Measurements from ENCODE around the gene NUP214.
"Not testable (repeated sequence)": the region's sequence is repeated elsewhere in the genome, so short reads cannot be mapped to it uniquely, and the experiment has no call there.

NUP214 gene

DNA sequence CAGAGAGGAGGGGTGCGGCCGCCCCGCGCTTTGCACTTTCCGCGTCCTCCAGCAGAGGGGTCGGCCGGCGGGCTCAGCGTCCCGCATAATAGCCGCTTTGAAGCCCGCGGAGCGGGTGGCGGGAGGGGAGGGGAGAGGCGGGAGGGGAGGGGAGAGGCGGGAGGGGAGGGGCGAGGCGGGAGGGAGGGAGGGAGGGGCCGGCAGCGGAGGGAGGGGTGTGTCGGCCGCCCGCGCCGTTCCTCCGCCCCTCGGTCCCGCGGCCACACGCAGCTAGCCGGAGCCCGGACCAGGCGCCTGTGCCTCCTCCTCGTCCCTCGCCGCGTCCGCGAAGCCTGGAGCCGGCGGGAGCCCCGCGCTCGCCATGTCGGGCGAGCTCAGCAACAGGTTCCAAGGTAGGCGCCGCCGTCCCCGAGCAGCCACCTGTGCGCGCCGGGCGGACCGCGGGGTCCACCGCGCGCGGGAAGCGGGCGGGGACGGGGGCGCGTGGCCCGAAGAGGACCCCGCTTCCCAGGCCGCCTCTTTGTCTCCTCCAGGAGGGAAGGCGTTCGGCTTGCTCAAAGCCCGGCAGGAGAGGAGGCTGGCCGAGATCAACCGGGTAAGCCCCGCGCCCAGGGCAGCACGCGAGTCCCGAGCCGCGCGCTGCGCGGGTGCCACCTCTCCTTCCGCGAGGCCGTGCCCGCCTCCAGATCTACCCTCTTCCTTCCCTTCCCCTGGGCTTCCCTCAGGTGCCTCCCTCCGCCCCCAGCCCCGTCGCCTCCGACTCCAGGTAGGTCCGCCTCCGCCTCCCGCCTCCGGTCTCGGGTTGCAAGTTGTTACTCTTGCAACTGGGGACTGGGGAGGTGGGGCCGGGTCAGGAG, 28.9 kb upstream of the NUP214 start, which contains the start of gene AIF1L:
TSS of gene AIF1L (plus strand) at position 263 of the 857 bp plus-strand sequence. CDS start at position 362, 99 bp downstream.
- in situ Hi-C loops (cut with MboI; ENCODE audit: low sequenced_read_pairs) = no loop called here

DNA sequence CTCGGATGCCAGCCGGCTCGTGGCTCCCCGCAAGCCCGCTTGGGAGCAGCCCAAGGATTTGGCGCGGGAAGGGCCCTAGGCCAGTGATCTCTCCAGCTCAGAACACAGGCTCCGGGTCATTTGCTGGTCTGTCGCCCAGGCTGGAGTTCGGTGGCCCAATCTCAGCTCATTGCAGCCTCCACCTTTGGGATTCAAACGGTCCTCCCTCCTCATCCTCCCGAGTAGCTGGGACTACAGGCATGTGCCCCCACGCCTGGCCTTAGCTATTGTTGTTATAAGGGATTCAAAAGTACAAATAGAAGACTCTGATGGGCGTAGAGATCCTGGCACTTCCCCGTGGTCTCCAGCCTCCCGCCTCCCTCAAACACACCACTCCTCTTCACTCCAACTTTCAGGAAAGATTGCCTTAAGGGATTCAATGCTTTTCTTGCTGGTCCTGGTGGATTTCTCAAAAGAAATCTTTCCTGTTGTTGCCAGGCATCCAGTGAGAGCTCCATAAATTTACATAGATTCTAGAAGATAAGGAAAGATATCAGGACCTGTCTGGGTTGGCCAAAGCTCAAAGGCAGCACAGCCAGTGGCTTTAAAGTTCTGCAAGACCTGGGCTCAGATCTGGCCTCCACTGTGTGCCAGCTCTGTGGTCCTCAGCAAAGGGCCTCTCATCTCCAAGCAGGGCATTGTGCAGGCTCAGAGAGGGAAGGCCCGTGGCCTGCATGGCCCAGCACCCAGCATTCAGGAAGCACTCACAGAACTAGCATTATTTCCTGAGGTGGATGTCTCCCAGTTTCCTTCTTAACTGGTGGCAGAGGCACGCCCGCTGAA, 28.0 kb upstream of the NUP214 start:
- in situ Hi-C loops (cut with MboI; ENCODE audit: low sequenced_read_pairs) = no loop called here

DNA sequence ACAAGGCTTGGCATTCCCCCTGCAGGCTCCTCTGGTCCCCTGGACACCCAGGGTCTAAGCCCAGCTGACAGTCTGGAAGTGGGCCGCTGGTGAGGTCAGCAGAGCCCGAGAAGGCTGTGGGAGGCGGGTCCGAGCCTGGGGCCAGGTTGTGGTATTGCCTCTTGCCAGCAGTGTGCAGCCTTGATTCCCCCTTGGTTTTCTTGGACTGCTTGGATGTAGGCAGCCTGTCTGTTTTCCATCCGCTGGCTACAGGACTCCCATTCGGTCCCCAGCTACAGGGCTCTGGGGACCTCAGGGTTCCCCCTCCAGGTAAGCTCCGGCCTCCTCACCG, 27.5 kb upstream of the NUP214 start:
- in situ Hi-C loops (cut with MboI; ENCODE audit: low sequenced_read_pairs) = no loop called here

DNA sequence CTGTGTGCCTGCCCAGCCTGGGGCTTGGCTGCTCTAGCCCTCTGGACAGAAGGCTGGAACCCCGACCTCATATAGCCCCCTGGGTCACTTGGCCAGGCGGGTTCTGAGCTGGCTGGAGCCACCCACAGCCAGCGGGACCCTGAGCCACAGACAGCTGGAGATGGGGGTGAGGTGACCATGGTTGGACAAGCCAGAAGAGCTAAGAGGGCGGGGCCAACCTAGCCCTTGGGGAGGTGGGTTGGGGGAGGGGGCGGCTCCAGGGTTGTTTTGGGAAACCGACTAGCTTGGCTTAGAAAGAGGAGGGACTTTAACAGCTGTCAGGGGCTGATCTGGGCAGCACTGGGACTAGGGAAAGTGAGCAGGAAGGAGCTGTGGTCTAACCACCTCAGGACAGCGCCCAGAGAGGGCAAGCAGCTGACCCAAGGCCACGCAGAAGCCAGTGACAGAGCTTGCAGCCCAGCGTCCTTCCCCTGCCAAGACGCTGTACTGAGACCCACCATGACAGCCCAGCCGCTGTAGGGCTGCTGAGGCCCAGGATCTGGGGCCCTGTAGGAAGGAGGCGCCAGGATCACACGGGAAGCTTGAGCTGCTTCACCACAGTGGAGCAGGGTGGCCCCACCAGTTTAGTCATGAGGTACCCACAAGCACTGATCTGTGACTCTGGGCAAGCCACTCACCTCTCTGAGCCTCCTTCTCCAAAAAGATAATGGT, 26.8 kb upstream of the NUP214 start:
- in situ Hi-C loops (cut with MboI; ENCODE audit: low sequenced_read_pairs) = no loop called here

DNA sequence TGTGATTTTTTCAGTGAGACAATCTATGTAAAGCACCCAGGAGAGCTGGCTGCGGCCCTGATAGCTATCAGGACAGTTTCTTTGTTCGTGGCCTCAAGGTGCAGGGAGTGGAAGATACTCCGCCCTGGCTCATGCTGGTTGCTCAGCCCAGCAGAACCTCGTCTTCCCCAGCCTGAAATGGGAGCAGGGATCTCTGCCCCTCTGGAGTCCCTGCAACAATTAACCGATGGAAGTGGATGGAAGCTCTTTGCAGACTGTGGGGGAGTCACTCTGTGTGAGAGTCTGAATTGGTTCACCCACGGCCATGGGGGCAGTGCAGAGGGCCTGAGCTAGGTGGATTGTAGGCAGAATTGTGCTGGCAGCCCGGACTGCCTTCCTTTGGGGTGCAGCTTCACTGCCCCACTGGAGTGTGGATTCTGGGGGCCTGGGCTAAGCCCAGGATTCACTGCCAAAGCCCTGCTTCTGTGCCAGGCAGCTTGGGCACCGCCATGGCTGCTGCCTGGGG, 26.2 kb upstream of the NUP214 start:
- in situ Hi-C loops (cut with MboI; ENCODE audit: low sequenced_read_pairs) = no loop called here

DNA sequence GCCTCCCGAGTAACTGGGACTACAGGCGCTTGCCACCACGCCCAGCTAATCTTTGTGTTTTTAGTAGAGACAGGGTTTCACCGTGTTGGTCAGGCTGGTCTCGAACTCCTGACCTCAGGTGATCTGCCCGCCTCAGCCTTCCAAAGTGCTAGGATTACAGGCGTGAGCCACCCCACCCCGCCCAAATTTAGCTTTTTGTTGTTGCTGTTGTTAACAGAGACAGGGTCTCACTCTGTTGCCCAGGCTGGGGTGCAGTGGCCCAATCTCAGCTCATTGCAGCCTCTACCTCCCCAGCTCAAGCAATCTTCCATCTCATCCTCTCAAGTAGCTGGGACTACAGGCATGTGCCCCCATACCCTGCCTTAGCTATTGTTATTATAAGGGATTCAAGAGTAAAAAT, 25.5 kb upstream of the NUP214 start:
- in situ Hi-C loops (cut with MboI; ENCODE audit: low sequenced_read_pairs) = not testable (repeated sequence)

DNA sequence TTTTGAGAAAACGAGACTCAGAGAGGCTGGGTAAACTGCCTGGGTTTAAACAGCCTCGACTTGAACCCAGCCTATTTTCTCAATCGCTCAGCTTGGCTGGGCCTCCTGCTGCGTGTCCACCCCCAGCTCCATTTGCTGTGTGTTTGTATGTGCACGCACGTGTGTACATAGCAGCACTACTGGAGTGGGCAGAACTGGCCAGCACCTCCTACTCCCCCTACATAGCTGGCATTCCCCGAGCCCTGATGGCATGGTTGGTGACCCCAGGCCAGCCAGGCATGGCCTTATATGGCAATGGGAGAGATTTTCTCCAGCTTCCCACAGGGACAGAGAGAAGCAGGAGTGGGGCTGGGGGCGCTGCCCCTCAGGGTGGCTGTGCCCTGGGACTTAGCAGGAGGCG, 24.9 kb upstream of the NUP214 start:
- in situ Hi-C loops (cut with MboI; ENCODE audit: low sequenced_read_pairs) = no loop called here

DNA sequence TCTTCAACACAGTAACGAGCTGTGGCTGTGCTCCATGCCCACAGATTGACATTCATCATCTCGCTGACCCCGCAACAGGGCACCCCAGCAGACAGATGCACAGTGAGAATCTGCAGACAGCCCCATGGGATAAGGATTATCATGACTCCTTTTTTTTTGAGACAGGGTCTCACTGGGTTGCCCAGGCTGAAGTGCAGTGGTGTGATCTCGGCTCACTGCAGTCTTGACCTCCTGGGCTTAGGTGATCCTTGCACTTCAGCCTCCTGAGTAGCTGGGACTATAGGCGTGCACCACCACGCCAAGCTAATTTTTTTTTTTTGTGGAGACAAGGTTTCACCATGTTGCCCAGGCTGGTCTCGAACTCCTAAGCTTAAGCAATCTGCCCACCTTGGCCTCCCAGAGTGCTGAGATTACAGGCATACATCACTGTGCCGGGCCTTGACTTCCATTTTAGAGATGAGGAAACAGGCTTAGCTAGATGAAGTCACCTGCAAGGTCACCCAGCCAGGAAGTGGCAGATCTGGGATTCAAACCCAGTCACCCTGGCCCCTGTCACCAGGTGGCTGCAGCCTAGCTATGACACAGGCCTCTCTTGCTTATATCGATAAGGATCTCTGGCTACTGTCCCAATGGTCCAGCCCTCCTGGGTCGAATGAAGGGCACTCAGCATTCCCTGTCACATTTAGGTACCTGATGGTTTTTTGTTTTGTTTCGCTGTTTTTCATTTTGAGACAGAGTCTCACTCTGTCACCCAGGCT, 24.0 kb upstream of the NUP214 start:
- in situ Hi-C loops (cut with MboI; ENCODE audit: low sequenced_read_pairs) = no loop called here

DNA sequence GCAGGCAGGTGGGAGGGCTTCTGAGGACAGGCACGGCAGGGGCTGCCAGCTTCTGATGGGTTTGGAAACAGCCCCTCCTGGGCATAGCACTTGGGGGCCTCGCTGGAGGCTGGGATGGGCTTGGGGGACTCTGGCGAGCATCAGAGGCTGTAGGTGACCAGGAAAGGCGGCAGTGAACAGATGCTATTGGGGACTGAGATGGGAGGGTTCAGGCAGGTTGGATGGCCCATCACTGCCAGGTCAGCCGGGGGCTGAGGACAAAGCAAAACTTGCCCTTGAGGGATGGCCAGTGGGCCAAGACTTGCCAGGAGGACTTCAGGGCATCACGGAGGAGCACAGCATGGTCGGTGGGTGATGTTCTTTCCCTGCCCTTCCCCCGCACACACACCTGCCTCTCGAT, 22.4 kb upstream of the NUP214 start:
- in situ Hi-C loops (cut with MboI; ENCODE audit: low sequenced_read_pairs) = no loop called here

DNA sequence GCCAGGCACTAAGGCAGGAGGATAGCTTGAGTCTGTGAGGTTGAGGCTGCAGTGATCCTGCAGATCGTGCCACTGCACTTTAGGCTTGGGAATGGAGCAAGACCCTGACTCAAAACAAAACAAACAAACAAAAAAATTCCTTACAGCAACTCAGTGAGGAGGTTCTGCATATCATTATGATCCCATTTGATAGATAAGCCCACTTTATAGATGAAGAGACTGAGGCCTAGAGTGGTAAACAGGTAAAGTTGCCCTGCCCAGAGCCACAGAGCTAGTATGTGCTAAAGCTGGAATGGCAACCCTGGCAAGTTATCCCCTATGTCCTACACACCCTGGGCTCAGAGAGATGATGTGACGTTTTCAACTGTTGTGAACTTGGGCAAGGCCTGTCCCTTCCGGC, 21.9 kb upstream of the NUP214 start:
- in situ Hi-C loops (cut with MboI; ENCODE audit: low sequenced_read_pairs) = no loop called here

DNA sequence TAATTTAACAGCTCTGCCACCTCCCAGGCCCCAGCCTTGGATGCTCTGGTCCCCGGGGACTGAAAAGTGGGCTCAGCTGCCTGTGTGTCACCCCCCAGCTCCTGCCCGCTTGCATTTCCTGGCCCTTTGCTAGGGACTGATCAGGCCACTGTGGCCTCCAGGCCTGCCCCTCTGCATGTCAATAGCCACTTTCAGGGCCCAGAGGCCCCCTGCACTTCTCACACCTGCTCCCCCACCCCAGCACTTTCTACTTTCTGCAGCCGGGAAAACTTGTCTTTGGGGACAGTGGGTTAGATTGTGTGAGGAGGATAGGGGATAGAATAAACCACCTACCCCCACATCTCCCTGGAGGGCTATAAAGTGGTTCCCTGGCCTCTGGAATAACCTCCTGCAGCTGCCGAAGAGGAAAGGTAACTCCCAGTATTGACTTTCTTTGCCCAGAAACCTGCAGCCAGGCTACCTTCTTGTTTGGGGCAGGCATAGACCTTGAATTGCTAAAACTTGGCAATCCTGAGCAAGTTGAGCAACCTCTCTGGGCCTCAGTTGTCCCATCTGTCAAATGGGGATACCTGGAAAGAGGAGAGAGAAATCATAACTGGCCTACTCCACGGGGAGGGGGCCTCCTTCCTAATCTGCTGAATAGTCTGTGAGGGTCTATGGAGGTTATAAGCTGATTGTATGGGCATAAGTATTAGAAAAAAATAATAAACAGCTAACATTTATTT, 21.2 kb upstream of the NUP214 start:
- in situ Hi-C loops (cut with MboI; ENCODE audit: low sequenced_read_pairs) = no loop called here

DNA sequence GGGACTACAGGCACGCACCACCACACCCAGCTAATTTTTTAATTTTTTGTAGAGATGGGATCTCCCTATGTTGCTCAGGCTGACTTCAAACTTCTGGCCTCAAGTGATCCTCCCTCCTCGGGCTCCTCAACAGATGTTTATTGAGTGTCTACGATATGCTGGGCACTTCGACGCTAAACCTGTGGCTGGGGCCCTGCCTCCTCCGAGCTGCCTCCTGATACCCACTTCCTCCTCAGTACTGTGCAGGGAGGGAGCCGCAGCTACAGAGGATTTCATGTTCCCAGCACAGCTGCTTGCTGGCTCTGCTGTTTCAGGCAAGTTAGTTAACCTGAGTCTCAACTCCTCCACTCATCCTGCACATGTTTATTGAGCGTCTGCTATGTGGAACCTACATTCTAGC, 19.4 kb upstream of the NUP214 start:
- in situ Hi-C loops (cut with MboI; ENCODE audit: low sequenced_read_pairs) = no loop called here

DNA sequence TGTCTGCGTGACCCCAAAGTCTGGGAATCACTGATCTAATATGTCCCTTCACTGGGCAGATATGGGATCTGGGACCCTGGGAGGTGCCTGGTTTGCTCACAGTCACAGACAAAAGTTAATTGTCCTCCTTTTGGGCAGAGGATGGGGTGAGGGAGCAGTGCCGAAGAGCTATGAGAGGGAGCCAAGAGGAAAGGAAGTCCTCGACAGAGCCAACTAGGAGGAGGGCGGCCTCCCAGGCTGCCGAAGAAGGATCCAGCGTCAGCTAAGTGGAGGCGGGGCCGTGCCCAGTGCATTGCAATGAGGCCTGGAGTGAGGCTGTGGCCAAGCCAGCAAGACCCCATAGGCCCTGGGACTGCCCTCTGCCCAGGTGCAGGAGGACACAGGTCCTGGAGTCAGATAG, 17.6 kb upstream of the NUP214 start:
- in situ Hi-C loops (cut with MboI; ENCODE audit: low sequenced_read_pairs) = no loop called here

DNA sequence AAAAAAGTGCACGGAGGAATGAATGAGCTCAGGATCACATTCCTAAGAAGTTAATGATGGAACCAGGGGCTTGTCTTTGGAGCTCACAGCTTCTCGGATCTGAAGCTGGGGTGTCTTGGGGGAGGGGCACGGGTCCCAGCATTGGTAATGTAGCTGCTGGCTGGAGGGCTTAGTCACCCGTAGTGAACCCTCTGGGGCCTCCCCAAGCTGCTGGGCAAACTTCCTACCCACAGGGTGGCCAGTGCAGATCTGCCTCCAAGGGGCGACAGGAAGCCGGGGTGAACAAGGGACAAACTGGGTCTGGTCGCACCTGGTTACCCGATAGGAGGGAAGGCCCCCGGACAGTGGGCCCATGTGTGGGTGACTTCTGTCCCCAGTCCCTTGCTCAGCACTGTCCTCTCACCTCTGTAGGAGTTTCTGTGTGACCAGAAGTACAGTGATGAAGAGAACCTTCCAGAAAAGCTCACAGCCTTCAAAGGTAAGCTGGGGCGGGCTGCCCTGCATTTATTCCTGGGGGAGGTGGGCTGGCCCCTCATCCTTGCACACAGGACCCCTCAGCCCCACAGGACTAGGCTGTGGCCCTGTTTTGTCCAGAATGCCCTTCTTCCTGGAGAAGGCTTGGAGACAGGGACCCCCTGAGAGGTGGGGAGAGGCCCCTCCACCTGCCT, 14.1 kb upstream of the NUP214 start:
- in situ Hi-C loops (cut with MboI; ENCODE audit: low sequenced_read_pairs) = no loop called here

DNA sequence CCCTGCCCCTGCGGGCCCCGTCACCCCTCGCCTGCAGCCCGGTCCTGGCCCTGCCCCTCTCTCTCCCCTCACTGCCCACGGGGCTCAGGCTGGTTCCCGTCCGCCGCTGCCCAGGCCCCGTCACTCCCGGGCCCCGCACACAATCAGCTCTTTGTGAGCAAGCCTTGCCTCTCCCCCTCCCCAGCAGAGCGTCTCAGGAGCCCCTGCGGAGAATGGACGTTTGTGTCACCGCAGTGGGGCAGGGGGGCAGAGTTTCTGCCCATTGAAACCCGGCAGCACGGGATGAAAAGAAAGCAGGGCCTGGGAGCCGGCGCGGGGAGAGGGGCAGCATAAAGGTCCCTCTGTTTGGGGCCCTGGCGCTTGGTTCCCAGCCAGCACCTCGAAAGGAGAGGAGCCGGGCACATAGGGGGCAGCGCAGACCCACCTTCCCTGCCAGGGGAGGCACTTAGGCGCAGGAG, 13.5 kb upstream of the NUP214 start:
- in situ Hi-C loops (cut with MboI; ENCODE audit: low sequenced_read_pairs) = no loop called here

DNA sequence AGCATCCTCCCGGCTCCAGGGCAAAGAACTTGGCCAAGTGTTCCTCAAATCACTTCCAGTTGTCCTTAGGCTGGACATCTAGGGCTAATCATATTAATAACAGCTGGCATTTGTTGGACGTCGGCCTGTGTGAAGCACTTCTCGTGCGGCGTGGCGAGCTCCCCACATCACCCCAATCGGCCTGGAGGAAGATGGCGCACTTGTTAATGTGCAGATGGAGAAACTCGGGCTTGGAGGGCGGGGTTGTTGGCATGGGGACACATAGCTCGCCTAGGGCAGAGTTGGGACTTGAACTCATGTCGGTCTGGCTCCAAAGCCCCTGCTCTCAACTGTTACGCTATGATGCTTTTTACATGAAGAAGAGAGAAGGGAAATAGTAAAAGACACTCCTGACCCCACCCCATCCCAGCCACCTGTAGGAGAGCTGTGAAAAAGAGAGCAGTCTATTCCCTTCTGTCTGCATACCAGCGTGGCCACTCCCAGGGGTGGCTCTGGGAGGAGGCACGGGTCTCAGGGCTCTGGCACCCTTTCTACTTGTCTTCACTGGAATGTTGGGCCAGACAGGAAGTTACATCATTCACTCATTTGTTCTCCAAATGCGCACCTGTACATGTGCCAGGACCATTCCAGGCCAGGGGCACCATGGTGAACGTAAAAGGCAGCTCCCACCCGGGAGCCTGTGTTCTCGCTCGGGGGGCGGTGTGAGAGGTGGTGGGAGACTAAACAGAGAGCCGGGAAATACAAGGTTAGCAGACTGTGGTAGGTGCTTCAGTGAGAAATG, 12.8 kb upstream of the NUP214 start:
- in situ Hi-C loops (cut with MboI; ENCODE audit: low sequenced_read_pairs) = no loop called here

DNA sequence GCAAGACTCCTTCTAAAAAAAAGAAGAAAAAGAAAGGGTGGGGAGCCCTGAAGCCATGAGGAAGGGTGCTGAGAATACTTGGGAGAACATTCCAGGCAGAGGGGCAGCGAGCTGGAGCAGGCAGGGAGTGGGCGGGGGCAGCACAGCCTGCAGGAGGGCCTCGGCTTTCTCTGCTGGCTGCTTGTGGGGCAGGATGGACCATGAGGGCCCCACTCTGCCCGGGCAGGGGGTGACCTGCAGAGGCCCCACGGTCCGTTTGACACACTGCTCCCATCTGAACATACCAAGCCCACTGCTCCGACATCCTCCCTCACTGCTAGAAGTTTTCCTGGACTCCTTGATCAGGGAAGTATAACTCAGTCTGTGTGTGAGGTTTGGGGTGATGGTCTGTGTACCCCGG, 11.7 kb upstream of the NUP214 start:
- in situ Hi-C loops (cut with MboI; ENCODE audit: low sequenced_read_pairs) = no loop called here

DNA sequence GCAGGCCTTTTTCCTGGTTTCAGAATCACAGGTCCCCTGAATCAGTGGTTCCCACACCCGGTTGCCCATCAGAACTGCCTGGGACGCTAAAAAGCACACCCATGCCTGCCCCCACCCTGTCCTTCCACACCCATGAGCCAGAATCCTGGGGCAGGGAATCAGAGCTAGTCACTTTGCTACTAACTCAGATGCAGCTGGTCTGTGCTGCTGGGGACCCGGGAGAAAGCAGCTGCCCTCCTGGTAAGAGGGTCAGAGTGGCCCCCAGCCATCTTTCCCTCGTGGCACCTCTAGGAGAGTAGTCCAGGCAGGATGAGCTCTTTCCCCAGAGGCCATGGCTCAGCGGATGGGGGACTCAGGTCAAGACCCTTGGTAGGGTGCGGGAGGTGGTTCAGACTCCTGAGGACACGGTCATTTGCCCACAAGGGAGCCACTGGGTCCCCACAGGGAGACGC, 11.3 kb upstream of the NUP214 start:
- in situ Hi-C loops (cut with MboI; ENCODE audit: low sequenced_read_pairs) = no loop called here

DNA sequence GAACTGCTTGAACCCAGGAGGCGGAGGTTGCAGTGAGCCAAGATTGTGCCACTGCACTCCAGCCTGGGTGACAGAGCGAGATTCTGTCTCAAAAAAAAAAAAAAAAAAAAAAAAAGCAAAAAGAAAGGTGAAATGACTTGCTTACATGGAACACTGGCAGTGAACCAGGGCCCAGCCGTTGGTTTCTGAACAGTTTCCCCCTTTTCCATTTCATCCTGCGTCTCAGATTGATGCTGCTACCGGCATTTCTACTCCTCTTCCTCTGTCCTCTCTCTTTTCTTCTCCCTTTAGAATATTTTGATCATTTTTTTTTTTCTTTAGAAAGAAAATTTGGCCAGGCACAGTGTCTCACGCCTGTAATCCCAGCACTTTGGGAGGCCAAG, 10.0 kb upstream of the NUP214 start:
- in situ Hi-C loops (cut with MboI; ENCODE audit: low sequenced_read_pairs) = not testable (repeated sequence)

All from HL-60/S4 treated with phorbol 12-myristate 13-acetate at 8.2 ng/mL for 4 days and 3 days (cell line).